ENCODE data around the gene MPIG6B.

Gene MPIG6B

GRCh38 chr6:31707701-31708100, 15.5 kb upstream of the MPIG6B start:
- TF ChIP-seq GATA3 (IDR thresholded peaks at IDR 0.05; ENCODE audit: low read depth, low read length) (no peak), GATA2 (IDR thresholded peaks at IDR 0.05; ENCODE audit: low read depth, low read length) (no peak)

- TF ChIP-seq GATA3 (IDR thresholded peaks at IDR 0.05; ENCODE audit: low read depth, low read length) (no peak), GATA2 (IDR thresholded peaks at IDR 0.05; ENCODE audit: low read depth, low read length) (no peak)
Measured at GRCh38 chr6:31708224-31708623, 14.9 kb upstream of the MPIG6B start.

- TF ChIP-seq GATA3 (IDR thresholded peaks at IDR 0.05; ENCODE audit: low read depth, low read length) (no peak), GATA2 (IDR thresholded peaks at IDR 0.05; ENCODE audit: low read depth, low read length) (no peak)
Measured at GRCh38 chr6:31710523-31711219, 12.5 kb upstream of the MPIG6B start.

DNA sequence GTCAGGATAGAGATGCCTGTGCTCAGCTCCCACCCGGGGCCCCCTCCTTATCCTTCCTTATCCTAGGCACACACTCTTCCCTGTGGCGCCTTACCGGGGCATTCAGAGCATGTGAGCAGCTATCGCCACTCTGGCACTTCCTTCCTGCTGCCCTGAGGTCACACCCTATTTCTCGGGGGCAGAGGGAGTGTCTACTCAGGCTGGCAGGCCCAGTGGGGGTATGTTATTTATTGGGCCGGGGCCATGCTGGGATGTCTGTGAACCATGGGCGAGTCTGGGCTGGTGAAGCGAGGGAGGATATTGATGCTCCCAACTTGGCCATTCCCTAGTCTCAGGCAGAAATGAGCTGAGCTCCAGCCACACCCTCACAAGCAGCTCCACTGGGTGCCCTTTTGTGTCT, 11.9 kb upstream of the MPIG6B start:
- TF ChIP-seq GATA2 (IDR thresholded peaks at IDR 0.05; ENCODE audit: low read depth, low read length) = no peak
- no peak for TF ChIP-seq GATA3 (IDR thresholded peaks at IDR 0.05; ENCODE audit: low read depth, low read length)

- TF ChIP-seq GATA2 (IDR thresholded peaks at IDR 0.05; ENCODE audit: low read depth, low read length) (no peak), GATA3 (IDR thresholded peaks at IDR 0.05; ENCODE audit: low read depth, low read length) (no peak)
Measured at GRCh38 chr6:31712296-31712695, 10.9 kb upstream of the MPIG6B start.

- TF ChIP-seq GATA3 (IDR thresholded peaks at IDR 0.05; ENCODE audit: low read depth, low read length) = no peak
- no peak for TF ChIP-seq GATA2 (IDR thresholded peaks at IDR 0.05; ENCODE audit: low read depth, low read length)
Measured at GRCh38 chr6:31713465-31713864, 9.7 kb upstream of the MPIG6B start.

- TF ChIP-seq GATA2 (IDR thresholded peaks at IDR 0.05; ENCODE audit: low read depth, low read length) (no peak), GATA3 (IDR thresholded peaks at IDR 0.05; ENCODE audit: low read depth, low read length) (no peak)
Measured at GRCh38 chr6:31713991-31714684, 9.0 kb upstream of the MPIG6B start.

DNA sequence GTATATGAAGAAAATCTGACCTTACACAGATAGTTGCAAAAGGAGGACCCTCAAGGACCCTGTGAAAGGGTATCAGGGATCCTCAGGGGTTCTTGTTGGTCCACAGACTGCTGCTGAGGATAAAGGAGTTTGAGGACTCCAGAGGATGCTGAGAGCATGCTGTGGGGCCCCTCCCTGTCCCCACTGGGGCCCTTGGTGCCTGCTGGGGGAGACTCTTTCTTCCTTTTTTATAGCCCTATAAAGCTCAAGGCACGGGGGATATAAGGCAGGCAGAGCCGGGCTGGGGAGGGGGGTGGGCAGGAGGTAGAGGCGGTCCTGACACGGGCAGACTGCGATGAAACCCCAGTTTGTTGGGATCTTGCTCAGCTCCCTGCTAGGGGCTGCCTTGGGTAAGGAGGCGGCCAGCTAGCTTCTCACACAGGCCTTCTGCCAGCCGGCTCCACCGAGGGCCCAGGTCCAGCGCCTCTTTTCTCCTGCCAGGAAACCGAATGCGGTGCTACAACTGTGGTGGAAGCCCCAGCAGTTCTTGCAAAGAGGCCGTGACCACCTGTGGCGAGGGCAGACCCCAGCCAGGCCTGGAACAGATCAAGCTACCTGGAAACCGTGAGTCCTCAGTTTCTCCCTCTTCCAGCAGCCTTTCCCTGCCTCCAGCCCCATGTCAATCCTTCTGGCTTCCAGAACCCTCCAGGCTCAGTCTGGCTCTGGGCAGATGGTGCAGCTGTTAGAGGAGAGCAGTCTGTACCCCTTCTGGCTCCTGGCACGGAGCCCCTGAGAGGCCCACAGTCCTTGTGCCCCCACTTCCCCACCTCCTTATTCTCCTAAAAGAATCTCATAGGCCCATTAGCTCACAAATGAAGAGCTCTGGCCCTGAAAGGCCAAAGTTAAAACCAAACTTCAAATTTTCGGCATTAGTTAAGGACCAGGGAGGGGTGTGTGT, 7.9 kb upstream of the MPIG6B start, which contains the start of gene LY6G6D:
Gene LY6G6D, plus strand, starts transcription at position 327 of the 937 bp plus-strand sequence. Its CDS starts 8 bp downstream, at position 335.
- TF ChIP-seq GATA2 (IDR thresholded peaks at IDR 0.05; ENCODE audit: low read depth, low read length) (no peak), GATA3 (IDR thresholded peaks at IDR 0.05; ENCODE audit: low read depth, low read length) (no peak)

DNA sequence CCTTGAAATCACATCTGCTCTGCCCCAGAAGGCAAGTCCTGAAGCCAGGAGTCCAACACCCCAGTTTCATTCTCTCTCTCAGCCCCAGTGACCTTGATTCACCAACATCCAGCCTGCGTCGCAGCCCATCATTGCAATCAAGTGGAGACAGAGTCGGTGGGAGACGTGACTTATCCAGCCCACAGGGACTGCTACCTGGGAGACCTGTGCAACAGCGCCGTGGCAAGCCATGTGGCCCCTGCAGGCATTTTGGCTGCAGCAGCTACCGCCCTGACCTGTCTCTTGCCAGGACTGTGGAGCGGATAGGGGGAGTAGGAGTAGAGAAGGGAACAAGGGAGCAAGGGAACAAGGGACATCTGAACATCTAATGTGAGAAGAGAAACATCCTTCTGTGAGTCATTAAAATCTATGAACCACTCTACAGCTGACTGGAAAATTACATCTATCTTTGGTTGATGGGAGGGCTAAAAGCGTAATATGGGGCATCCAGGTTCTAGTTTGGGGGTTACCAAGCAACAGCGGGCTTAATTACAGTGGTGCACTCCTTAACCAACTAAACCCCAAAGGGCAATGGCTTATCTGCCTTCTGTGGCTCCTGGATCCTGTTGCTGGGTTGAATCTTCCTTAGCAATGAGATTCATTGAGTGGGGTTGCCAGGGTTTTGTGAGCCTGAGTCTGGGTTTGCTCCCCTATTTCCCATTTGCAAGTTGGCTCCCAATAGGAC, 5.5 kb upstream of the MPIG6B start:
- TF ChIP-seq GATA3 (IDR thresholded peaks at IDR 0.05; ENCODE audit: low read depth, low read length) (no peak), GATA2 (IDR thresholded peaks at IDR 0.05; ENCODE audit: low read depth, low read length) (no peak)

- no peak for TF ChIP-seq GATA2 (IDR thresholded peaks at IDR 0.05; ENCODE audit: low read depth, low read length)
- TF ChIP-seq GATA3 (IDR thresholded peaks at IDR 0.05; ENCODE audit: low read depth, low read length) = no peak
Measured at GRCh38 chr6:31718265-31718664, 4.9 kb upstream of the MPIG6B start.

DNA sequence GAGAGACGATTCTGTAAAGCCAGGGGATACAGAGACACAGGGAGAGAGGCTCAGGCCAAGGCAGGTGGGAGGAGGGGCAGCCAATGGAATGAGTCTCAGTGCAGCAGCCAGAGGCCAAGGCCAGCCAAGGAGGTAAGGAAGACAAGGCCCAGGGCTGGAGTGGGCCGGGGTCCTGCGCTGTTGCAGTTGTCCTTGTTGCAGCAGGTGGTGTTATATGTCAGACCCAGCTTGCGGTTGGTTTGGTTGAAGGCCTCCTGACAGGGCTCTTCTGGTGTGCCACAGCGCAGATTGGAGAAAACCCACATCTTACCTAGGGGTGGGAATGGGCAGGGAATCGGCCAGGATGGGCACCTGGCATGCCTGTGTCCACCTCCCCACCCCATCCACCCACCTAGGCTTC, 4.2 kb upstream of the MPIG6B start:
- no peak for TF ChIP-seq GATA2 (IDR thresholded peaks at IDR 0.05; ENCODE audit: low read depth, low read length)
- TF ChIP-seq GATA3 (IDR thresholded peaks at IDR 0.05; ENCODE audit: low read depth, low read length) = no peak

DNA sequence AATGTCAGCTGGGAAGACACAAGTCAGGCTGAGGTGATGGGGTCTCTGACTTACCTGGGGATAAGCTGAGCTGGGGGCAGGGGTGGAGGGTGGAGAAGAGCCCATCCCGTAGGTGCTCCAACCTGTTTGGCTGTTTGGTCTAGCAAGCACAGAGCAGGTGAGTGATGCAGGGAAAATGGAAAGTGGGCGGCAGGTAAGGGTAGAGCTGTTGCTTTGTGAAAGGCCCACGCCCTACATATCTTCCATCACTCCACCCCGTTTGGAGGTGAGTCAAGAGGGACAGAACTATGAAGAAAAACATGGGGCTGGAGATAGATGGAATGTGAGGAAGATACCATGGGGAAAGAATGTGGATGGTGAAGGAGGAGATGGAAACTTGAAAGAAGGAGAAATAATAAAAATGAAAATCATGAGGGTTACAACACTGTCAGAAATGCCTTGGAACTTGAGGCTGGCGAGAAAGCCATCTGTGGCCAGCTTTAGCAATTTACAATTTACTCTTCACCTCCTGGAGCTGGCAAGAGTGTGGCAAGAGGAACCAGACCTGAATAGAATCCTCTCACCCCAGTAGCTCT, 2.9 kb upstream of the MPIG6B start:
- TF ChIP-seq GATA2 (IDR thresholded peaks at IDR 0.05; ENCODE audit: low read depth, low read length) = no peak
- no peak for TF ChIP-seq GATA3 (IDR thresholded peaks at IDR 0.05; ENCODE audit: low read depth, low read length)

DNA sequence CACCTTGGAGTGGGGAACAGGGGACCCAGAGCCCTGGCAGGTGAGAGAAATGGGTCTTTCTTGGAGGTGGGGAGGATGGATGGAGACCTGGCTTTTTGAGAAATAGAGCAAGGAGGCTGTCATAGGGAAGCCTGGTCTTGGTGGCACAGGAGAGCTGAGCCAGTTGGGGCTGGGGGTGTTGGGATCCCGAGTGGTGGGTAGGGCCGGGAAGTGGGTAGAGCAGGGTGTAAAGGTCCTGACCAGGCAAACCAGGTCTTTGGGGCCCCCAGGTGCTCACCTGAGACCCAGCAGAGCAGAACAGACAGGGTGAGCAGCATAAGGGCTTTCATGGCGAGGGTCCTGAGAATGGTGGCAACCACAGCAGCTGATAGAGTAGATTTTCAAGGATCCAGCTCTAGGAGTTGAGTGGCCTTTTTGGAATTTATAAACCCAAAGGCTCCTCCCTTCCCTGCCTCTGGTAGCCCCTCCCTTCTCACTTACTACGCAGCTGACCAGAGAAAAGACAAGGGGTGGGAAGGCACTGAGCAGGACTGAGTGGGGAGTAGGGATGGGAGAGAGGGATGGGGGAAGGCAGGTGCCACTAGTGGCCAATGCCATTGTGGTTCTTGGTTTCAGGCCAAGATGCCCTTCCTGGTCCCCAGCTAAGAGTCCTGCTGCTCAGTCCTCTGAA, 1.7 kb upstream of the MPIG6B start, which contains the start of gene LY6G6C:
Gene LY6G6C, minus strand, starts transcription at position 396 of the 670 bp plus-strand sequence. Its CDS starts 67 bp downstream, at position 329.
- no peak for TF ChIP-seq GATA3 (IDR thresholded peaks at IDR 0.05; ENCODE audit: low read depth, low read length)
- TF ChIP-seq GATA2 (IDR thresholded peaks at IDR 0.05; ENCODE audit: low read depth, low read length) = no peak

All from SH-SY5Y (cell line).